ENCODE results near the gene SIRT4.

The SIRT4 gene

DNA sequence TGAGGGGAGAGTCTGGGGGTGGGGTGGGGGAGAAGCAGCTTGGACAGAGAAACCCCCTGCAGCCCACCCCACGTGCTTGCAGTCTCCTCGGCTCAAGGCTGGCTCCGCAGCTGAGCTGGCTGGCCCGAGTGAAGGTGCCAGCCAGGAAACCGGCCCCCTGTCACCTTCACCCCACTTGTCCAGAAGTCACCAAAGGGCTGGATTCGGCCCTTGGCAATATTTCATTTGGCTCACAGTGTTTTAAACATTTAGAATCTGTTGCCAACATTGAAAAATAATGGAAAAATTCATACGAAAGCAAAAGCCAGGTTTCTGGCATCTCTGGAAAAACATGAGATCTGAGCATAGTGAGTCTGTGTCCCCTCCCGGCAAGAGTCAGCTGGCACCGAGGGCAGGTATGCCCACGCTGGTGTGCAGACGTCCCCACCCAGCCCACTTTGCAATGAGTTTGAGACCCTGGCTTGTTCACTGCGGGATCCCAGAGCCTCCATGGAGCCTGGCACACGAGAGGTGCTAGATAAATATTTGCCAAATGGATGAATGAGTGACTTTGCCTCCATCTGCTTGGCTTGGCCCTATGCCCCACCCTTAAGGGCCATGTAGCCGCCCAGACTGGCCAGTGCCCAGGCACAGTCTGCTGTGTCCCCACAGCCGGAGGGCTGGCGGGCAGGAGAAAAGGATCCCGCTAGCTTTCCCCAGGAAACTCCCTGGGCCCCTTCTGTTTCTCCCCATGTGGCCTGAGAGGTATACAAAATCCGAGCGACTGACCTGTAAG is 48.6 kb downstream of the SIRT4 start:
- Mint-ChIP-seq H3K27ac (ENCODE audit: low read depth) (no peak overlapping the region), H3K9me3 (no peaks in the 10 kb centered on the region), H3K4me1 (no peaks in the 10 kb centered on the region), H3K4me3 (no peak overlapping the region), H3K36me3 (ENCODE audit: insufficient read depth) (peaks cover 2% of the 10 kb centered on the region), H3K27me3 (peaks cover 31% of the 10 kb centered on the region)
- no peak for DNase-seq (ENCODE audit: low spot score in 2 of 2)
- ATAC-seq (replicated peaks; ENCODE audit: extremely low read depth, poor library complexity, severe bottlenecking) = no peak

DNA sequence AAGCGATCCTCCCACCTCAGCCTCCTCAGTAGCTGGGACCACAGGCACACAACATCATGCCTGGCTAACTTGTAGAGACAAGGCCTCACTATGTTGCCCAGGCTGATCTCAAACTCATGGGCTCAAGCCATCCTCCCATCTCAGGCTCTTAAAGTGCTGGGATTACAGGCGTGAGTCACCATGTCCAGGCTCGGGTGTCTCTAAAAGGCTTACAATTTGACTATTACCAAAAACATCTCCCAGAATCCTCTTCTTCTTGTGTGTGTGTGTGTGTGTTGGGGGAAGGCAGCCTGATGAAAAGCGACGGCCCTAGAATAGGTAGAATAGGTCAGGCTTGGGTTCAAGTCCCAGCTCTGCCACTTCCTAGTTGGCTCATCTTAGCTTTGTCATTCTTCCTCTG is 50.0 kb downstream of the SIRT4 start:
- ATAC-seq (replicated peaks; ENCODE audit: extremely low read depth, poor library complexity, severe bottlenecking) = no peak
- DNase-seq (ENCODE audit: low spot score in 2 of 2) = no peak
- Mint-ChIP-seq H3K27ac (ENCODE audit: low read depth) (no peak overlapping the region), H3K4me3 (no peak overlapping the region), H3K36me3 (ENCODE audit: insufficient read depth) (peaks cover 2% of the 10 kb centered on the region), H3K27me3 (peaks cover 20% of the 10 kb centered on the region), H3K4me1 (no peaks in the 10 kb centered on the region), H3K9me3 (no peaks in the 10 kb centered on the region)

DNA sequence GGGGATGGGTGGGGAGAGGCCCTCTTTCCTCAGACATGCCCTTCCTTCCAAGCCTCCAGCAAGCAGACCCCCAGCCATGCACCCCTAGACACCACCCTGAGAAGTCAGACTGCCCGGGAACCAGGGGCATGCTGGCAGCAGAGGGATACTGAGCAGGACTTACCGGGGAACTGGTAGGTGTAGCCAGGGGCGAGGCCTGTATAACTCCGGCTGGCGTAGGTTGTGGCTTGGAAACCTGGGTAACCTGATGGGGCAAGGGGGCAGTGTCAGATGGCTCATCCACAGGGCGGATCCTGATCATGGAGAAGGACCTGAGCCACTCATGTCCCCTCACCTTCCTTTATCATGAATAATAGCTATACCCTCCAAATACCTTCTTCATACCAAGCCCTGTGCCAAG is 51.0 kb downstream of the SIRT4 start:
- Mint-ChIP-seq H3K9me3 (no peaks in the 10 kb centered on the region), H3K27ac (ENCODE audit: low read depth) (no peak overlapping the region), H3K36me3 (ENCODE audit: insufficient read depth) (no peaks in the 10 kb centered on the region), H3K27me3 (peaks cover 28% of the 10 kb centered on the region), H3K4me1 (no peaks in the 10 kb centered on the region), H3K4me3 (no peak overlapping the region)
- DNase-seq (ENCODE audit: low spot score in 2 of 2) = no peak
- ATAC-seq (replicated peaks; ENCODE audit: extremely low read depth, poor library complexity, severe bottlenecking) = no peak

DNA sequence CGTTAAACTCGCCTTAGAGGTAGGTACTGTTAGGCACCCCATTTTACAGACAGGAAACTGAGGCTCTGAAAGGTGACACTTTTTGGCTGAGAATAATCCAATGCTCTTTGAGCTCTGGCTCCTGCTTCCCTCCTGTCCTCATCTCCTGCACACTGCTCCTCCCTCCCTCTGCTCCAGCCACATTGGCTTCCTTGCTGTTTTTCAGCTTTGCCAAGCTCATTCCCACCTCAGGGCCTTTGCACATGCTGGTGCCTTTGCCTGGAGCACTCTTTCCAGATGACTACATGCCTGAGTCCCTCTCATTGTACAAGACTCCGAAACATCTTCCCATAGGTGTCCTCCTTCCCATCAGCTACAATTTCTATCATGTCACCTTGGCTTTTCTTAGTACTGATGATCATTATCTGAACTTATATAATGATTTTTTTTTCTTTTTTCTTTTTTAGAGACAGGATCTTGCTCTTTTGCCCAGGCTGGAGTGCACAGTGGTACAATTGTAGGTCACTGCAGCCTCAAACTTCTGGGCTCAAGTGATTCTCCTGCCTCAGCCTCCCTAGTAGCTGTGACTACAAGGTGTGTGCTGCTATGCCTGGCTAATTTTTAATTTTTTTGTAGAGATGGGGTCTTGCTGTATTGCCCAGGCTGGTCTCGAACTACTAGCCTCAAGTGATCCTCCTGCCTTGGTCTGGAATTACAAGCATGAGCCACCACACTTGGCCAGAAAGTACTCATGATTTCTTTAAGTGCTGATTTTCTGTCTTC is 51.6 kb downstream of the SIRT4 start:
- Mint-ChIP-seq H3K27ac (ENCODE audit: low read depth) (no peak overlapping the region), H3K4me3 (no peak overlapping the region), H3K36me3 (ENCODE audit: insufficient read depth) (no peaks in the 10 kb centered on the region), H3K27me3 (peaks cover 34% of the 10 kb centered on the region), H3K9me3 (no peaks in the 10 kb centered on the region), H3K4me1 (no peaks in the 10 kb centered on the region)
- DNase-seq (ENCODE audit: low spot score in 2 of 2) (no peak), ATAC-seq (replicated peaks; ENCODE audit: extremely low read depth, poor library complexity, severe bottlenecking) (no peak)

DNA sequence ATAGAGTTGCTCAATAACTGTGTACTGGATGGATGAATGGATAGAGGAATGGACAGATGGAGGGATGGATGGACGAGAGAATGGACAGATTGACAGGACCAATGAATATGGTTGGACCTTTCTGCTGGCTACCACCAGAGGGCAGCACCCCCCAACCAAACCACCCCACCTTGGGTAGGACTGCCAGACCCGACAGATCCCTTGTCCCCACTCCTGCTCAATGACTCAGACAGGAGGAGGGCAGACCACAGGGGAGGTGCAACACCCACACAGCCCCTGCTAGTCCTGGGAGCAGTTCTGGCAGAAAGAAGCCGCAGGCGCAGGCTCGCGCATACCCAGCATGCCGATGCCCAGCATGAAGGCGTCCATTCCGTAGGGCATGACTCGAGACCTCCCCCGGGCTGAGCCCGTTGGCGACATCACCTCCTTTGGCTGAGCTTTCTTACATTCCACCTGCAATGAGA is 54.5 kb downstream of the SIRT4 start:
- Mint-ChIP-seq H3K27ac (ENCODE audit: low read depth) (no peak overlapping the region), H3K4me3 (no peak overlapping the region), H3K36me3 (ENCODE audit: insufficient read depth) (no peaks in the 10 kb centered on the region), H3K9me3 (no peaks in the 10 kb centered on the region), H3K4me1 (peaks cover under 1% of the 10 kb centered on the region), H3K27me3 (peaks cover 44% of the 10 kb centered on the region)
- peak; percentile 49 to 65 for DNase-seq (ENCODE audit: low spot score in 2 of 2)
- ATAC-seq (replicated peaks; ENCODE audit: extremely low read depth, poor library complexity, severe bottlenecking) = peak; percentile 79

DNA sequence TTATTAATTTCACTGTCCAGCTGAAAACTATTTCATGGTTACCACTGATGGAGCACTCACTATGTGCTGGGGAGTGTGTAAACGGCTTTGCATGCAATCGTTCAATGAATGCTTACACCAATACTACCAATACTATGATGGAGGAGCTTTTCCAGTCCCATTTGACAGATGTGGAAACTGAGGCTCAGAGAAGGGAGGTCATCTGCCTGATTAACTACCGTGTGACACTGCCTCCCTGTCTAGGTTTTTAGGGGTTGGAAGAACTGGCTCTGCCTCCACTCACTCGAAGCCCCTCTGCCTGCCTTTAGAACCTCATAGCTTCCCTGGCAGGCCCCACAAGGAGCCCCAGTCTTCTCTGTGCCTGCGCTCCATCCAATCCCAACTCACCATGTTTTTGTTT is 55.0 kb downstream of the SIRT4 start:
- peaks cover 47% of the 10 kb centered on the region for H3K27me3 Mint-ChIP-seq
- H3K4me3 Mint-ChIP-seq = no peak overlapping the region
- H3K27ac Mint-ChIP-seq (ENCODE audit: low read depth) = no peak overlapping the region
- DNase-seq (ENCODE audit: low spot score in 2 of 2) (no peak), ATAC-seq (replicated peaks; ENCODE audit: extremely low read depth, poor library complexity, severe bottlenecking) (no peak)
- no peaks in the 10 kb centered on the region for H3K9me3 Mint-ChIP-seq
- no peaks in the 10 kb centered on the region for H3K36me3 Mint-ChIP-seq (ENCODE audit: insufficient read depth)
- H3K4me1 Mint-ChIP-seq = peaks cover 5% of the 10 kb centered on the region

DNA sequence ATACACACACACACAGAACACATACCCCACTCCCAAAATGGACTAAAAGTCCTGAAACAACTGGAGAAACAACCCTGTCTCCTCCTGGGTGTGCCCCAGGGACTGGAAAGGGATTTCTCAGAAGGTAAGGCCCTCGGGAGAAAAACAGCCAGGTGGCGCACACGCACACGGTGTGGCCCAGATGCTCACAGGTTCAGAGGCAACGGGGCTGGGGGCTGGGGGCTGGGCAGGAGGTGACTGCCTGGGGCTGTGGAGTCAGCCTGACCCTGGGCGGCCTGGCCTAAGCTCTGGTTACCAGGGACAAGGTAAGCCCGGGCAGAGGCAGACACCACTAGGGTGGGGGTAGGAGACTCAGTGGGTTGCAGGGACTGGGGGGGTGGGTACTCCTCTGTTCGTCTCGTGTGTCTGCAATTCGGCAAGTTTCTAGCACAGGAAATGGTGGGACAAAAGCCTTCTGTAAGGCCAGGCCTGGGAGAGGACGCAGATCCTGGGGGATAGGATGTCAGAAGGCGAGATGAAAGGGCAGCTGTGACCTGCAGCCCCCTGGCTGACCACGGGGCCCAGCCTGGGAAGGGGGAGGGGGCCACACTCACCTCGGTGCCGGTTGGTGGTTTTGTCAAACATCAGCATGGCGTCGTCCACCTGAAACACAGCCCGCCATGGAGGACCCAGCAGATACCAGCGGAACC is 56.4 kb downstream of the SIRT4 start:
- no peak overlapping the region for H3K4me3 Mint-ChIP-seq
- peaks cover 61% of the 10 kb centered on the region for H3K27me3 Mint-ChIP-seq
- no peak for DNase-seq (ENCODE audit: low spot score in 2 of 2)
- no peaks in the 10 kb centered on the region for H3K36me3 Mint-ChIP-seq (ENCODE audit: insufficient read depth)
- peaks cover 9% of the 10 kb centered on the region for H3K4me1 Mint-ChIP-seq
- H3K27ac Mint-ChIP-seq (ENCODE audit: low read depth) = no peak overlapping the region
- ATAC-seq (replicated peaks; ENCODE audit: extremely low read depth, poor library complexity, severe bottlenecking) = no peak
- no peaks in the 10 kb centered on the region for H3K9me3 Mint-ChIP-seq

DNA sequence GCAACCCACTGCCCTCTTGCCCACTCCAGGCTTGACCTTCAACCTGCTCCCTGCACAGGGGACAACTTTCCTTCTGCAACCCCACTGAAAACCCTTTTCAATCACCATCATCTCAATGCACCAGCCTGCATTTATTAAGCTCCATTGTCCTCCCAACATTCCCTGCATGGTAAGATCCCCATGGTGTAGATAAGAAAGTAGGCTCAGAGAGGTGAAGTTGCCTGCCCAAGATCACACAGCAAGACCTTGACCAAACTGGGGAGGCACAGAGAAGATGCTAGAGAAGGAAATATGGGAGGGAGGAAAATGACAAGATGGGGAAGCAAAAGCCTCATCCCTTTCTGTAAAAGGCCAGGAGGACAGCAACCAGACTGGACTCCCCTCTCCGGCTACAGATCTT is 57.0 kb downstream of the SIRT4 start:
- Mint-ChIP-seq H3K4me3 (no peak overlapping the region), H3K4me1 (peaks cover 9% of the 10 kb centered on the region), H3K9me3 (no peaks in the 10 kb centered on the region), H3K27ac (ENCODE audit: low read depth) (no peak overlapping the region), H3K36me3 (ENCODE audit: insufficient read depth) (no peaks in the 10 kb centered on the region), H3K27me3 (peaks cover 67% of the 10 kb centered on the region)
- DNase-seq (ENCODE audit: low spot score in 2 of 2) = no peak
- ATAC-seq (replicated peaks; ENCODE audit: extremely low read depth, poor library complexity, severe bottlenecking) = no peak

DNA sequence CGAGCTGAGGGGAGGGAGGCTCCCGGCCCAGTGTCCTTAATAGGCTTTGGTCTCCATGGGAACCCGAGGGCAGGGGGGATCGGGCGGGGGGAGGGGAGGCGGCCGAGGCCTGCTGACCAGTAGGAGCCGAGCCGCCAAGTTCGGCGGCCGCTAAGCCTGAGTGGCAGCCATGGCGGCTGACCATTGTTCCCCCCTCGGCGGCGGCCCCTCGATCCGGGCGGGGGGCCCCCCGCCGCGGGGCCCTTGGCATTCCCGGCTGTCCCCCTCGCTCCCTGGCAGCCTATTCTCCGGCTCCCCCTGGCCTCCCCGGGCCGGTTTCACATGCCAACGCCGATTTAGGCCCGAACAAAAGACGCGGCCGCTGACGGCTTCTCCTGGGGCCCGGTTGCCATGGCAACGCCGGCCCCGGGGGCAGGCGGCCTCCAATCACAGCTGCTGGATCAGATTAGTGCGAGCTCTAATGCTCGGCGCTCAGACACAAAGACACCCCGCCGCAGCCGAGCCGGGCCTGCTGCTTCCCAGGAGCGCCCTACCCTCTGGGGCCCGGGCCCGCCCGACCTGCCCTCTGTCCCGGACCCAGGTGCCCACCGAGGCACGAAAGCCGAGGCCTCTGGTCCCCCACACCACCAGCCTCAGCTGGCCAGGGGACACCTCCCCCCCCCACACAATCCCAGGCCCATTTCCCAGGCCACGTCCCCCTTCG is 59.5 kb downstream of the SIRT4 start:
- Mint-ChIP-seq H3K27ac (ENCODE audit: low read depth) (no peak overlapping the region), H3K9me3 (no peaks in the 10 kb centered on the region), H3K36me3 (ENCODE audit: insufficient read depth) (no peaks in the 10 kb centered on the region), H3K4me1 (peaks cover 9% of the 10 kb centered on the region), H3K27me3 (peaks cover 92% of the 10 kb centered on the region), H3K4me3 (no peak overlapping the region)
- ATAC-seq (replicated peaks; ENCODE audit: extremely low read depth, poor library complexity, severe bottlenecking) (no peak), DNase-seq (ENCODE audit: low spot score in 2 of 2) (no peak)

All from central memory CD8-positive, alpha-beta T cell (primary cell).